Trophoblast cell (in vitro differentiated cells and primary cell): ENCODE data around the gene TGIF2.

Experiments
- DNase-seq, 2 donors: peaks; one replicate each; pipeline ENCODE4 v3.0.0-alpha.2; 2016
- H2AFZ ChIP-seq: 2 replicates; pipeline ENCODE4 v1.6.1; 2013; ENCODE audit warnings: low read length, moderate library complexity, mild to moderate bottlenecking; ENCODE audit not compliant: insufficient read depth, poor library complexity
- H2AK5ac ChIP-seq: 2 replicates; pipeline ENCODE4 v1.6.1; 2013; ENCODE audit warnings: mild to moderate bottlenecking, low read length
- H2BK120ac ChIP-seq: 2 replicates; pipeline ENCODE4 v1.6.1; 2013; ENCODE audit warnings: low read length, mild to moderate bottlenecking, moderate library complexity; ENCODE audit not compliant: insufficient read depth, poor library complexity
- H2BK12ac ChIP-seq: 2 replicates; pipeline ENCODE4 v1.6.1; 2013; ENCODE audit warnings: mild to moderate bottlenecking, low read length, moderate library complexity
- H2BK5ac ChIP-seq: 2 replicates; pipeline ENCODE4 v1.6.1; 2013; ENCODE audit warnings: low read length, low read depth, moderate library complexity, mild to moderate bottlenecking; ENCODE audit not compliant: poor library complexity
- H3K14ac ChIP-seq: 2 replicates; pipeline ENCODE4 v1.6.1; 2013; ENCODE audit warnings: mild to moderate bottlenecking, low read length
- H3K18ac ChIP-seq: 2 replicates; pipeline ENCODE4 v1.6.1; 2013; ENCODE audit warnings: mild to moderate bottlenecking, low read length
- H3K23ac ChIP-seq: 2 replicates; pipeline ENCODE4 v1.6.1; 2013; ENCODE audit warnings: low read length
- H3K27ac ChIP-seq: 2 replicates; pipeline ENCODE4 v1.5.1; 2013; ENCODE audit warnings: low read depth, mild to moderate bottlenecking, inconsistent platforms, low read length, moderate library complexity
- H3K27me3 ChIP-seq: 2 replicates; pipeline ENCODE4 v1.6.1; 2013; ENCODE audit warnings: inconsistent platforms, mild to moderate bottlenecking, low read length, moderate library complexity; ENCODE audit not compliant: insufficient read depth
- H3K36me3 ChIP-seq, 2 experiments: 1 replicate in 1 of 2; 2 replicates in 1 of 2; pipeline ENCODE4 v1.6.1; 2013; ENCODE audit warnings: low read length in 2 of 2, mild to moderate bottlenecking in 2 of 2, moderate library complexity in 1 of 2; ENCODE audit not compliant: insufficient read depth in 2 of 2, control insufficient read depth in 1 of 2
- H3K4ac ChIP-seq: 2 replicates; pipeline ENCODE4 v1.6.1; 2013; ENCODE audit warnings: low read depth, mild to moderate bottlenecking, low read length, moderate library complexity
- H3K4me1 ChIP-seq, 2 experiments: 1 replicate in 1 of 2; 2 replicates in 1 of 2; pipeline ENCODE4 v1.6.1; 2013; ENCODE audit warnings: low read length in 2 of 2, mild to moderate bottlenecking in 2 of 2, moderate library complexity in 1 of 2; ENCODE audit not compliant: insufficient read depth in 2 of 2, control insufficient read depth in 1 of 2
- H3K4me2 ChIP-seq: 2 replicates; pipeline ENCODE4 v1.6.1; 2013; ENCODE audit warnings: inconsistent platforms, mild to moderate bottlenecking, low read length, moderate library complexity
- H3K4me3 ChIP-seq: 2 replicates; pipeline ENCODE4 v1.5.1; 2013; ENCODE audit warnings: mild to moderate bottlenecking, low read depth, low read length, inconsistent platforms
- H3K79me1 ChIP-seq: one replicate; pipeline ENCODE4 v1.6.1; 2013; ENCODE audit warnings: low read length
- H3K79me2 ChIP-seq: 2 replicates; pipeline ENCODE4 v1.6.1; 2013; ENCODE audit warnings: low read length, mild to moderate bottlenecking; ENCODE audit not compliant: control insufficient read depth, insufficient read depth, poor library complexity
- H3K9ac ChIP-seq: 2 replicates; pipeline ENCODE4 v1.6.1; 2013; ENCODE audit warnings: mild to moderate bottlenecking, low read length
- H3K9me3 ChIP-seq: 2 replicates; pipeline ENCODE4 v1.6.1; 2013; ENCODE audit warnings: low read depth, mild to moderate bottlenecking, control low read depth, inconsistent platforms, low read length; ENCODE audit not compliant: insufficient read depth
- H4K12ac ChIP-seq: 2 replicates; pipeline ENCODE4 v1.6.1; 2013; ENCODE audit warnings: low read depth, mild to moderate bottlenecking, low read length, moderate library complexity
- H4K8ac ChIP-seq: 2 replicates; pipeline ENCODE4 v1.6.1; 2013; ENCODE audit warnings: low read depth, mild to moderate bottlenecking, low read length, moderate library complexity
- H4K91ac ChIP-seq: one replicate; pipeline ENCODE4 v1.6.1; 2013; ENCODE audit warnings: low read depth, mild to moderate bottlenecking, low read length, moderate library complexity
- WGBS: extraction: QIAGEN DNeasy Blood & Tissue Kit; methylation state at CpG from one replicate; pipeline ENCODE4 v1.1.7; 2013; ENCODE audit warnings: missing lambda C conversion rate; ENCODE audit not compliant: insufficient read length, insufficient coverage; ENCODE audit errors: extremely low coverage; 5-methylcytosine and 5-hydroxymethylcytosine counted together

The TGIF2 gene

DNA sequence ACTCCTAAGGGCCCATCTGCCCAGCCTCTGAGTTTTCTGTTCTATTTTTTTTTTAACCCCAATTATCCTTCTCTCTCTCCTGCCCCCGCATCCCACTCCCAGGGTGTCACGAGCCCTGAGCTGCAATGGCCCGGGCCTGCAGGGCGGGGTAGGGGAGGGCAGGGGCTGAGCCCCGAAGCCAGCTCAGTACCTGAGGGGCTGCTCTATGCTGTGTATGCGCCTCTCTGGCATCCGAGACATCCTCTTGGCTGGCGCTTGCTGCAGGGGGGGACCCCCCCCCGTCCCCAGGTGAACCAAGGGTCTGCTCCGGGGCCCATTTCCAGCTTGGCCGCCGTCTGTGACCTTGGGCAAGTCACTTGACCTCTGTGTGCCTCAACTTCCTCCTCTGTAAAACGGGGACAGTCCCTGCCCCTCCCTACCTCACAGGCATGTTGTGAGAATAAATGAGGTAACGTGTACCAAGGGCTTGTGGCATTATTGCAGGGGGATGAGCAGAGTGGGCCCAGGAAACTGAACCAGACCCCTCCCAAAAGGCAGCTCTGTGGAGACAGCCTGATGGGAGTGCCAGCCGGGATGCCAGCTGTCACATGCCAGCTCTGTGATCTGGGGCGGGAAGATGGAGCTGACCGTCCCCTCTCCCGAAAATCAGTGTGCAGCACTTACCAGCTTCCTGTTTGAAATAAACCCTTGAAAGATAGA, 45.1 kb upstream of the TGIF2 start:
- WGBS = no CpG with 5 or more reads among the region's 18 CpGs
- no peaks in the 10 kb centered on the region for H3K27me3 ChIP-seq
- no peak overlapping the region for H3K14ac ChIP-seq
- H3K36me3 ChIP-seq = peaks cover 54 to 61% of the 10 kb centered on the region in 2 experiments
- DNase-seq = no peak
- H4K12ac ChIP-seq = no peak overlapping the region
- no peak overlapping the region for H3K18ac ChIP-seq
- H3K23ac ChIP-seq = no peak overlapping the region
- H3K4ac ChIP-seq = no peak overlapping the region
- H2BK5ac ChIP-seq = no peak overlapping the region
- H3K4me2 ChIP-seq = no peak overlapping the region
- no peaks in the 10 kb centered on the region for H3K79me1 ChIP-seq
- H4K91ac ChIP-seq = no peak overlapping the region
- no peak overlapping the region for H3K27ac ChIP-seq
- no peak overlapping the region for H3K4me3 ChIP-seq
- no peak overlapping the region for H4K8ac ChIP-seq
- no peaks in the 10 kb centered on the region for H3K79me2 ChIP-seq
- no peak overlapping the region for H2AFZ ChIP-seq
- H2BK12ac ChIP-seq = no peak overlapping the region
- no peak overlapping the region for H3K9ac ChIP-seq
- H2AK5ac ChIP-seq = no peak overlapping the region
- no peak overlapping the region for H2BK120ac ChIP-seq
- H3K9me3 ChIP-seq = no peaks in the 10 kb centered on the region
- no peaks in the 10 kb centered on the region for H3K4me1 ChIP-seq

DNA sequence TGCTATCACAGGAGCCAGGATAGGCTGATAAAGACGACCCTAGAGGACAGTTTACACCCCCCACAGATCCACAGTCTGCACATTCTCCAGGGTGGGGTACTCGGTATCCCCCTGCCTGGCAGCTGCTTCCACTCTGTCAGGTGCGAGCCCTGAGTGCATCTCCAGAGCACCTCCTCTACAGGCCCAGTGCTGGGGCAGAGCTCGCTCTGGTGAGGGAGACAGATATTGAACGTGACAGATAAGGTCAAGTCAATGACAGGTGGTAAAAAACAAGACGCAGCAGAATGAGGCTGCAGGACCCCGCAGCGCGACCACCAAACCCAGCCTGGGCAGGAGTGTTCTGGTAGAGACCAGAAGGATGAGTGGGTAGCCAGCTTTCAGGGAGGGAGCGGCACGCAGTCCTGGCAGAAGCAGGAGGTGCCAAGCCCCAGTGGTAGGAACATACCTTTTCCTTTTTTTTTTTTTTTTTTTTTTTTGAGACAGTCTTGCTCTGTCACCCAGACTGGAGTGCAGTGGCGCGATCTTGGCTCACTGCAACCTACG, 44.5 kb upstream of the TGIF2 start:
- Histone ChIP-seq H3K4me1 (no peaks in the 10 kb centered on the region), H3K4me2 (no peak overlapping the region), H3K14ac (no peak overlapping the region), H4K8ac (no peak overlapping the region), H2BK5ac (no peak overlapping the region), H2AFZ (no peak overlapping the region), H3K9me3 (no peaks in the 10 kb centered on the region), H2BK120ac (no peak overlapping the region), H3K18ac (no peak overlapping the region), H3K27ac (no peak overlapping the region), H2BK12ac (no peak overlapping the region), H3K9ac (no peak overlapping the region), H3K36me3 (peaks cover 50 to 56% of the 10 kb centered on the region in 2 experiments), H2AK5ac (no peak overlapping the region), H3K79me1 (no peaks in the 10 kb centered on the region), H4K91ac (no peak overlapping the region), H3K79me2 (no peaks in the 10 kb centered on the region), H3K27me3 (no peaks in the 10 kb centered on the region), H3K4ac (no peak overlapping the region), H3K4me3 (no peak overlapping the region), H4K12ac (no peak overlapping the region), H3K23ac (no peak overlapping the region)
- DNase-seq = no peak
- no CpG with 5 or more reads among the region's 14 CpGs for WGBS

- no peaks in the 10 kb centered on the region for H3K4me1 ChIP-seq
- peaks cover 21 to 25% of the 10 kb centered on the region in 2 experiments for H3K36me3 ChIP-seq
- H2AFZ ChIP-seq = no peak overlapping the region
- H3K79me2 ChIP-seq = no peaks in the 10 kb centered on the region
- no peak overlapping the region for H3K4me2 ChIP-seq
- H4K8ac ChIP-seq = no peak overlapping the region
- H3K9ac ChIP-seq = no peak overlapping the region
- no peak overlapping the region for H2AK5ac ChIP-seq
- H3K27me3 ChIP-seq = no peaks in the 10 kb centered on the region
- no peak overlapping the region for H3K27ac ChIP-seq
- H3K18ac ChIP-seq = no peak overlapping the region
- WGBS = no CpG with 5 or more reads among the region's 10 CpGs
- H3K79me1 ChIP-seq = no peaks in the 10 kb centered on the region
- no peak overlapping the region for H4K12ac ChIP-seq
- H2BK12ac ChIP-seq = no peak overlapping the region
- H3K9me3 ChIP-seq = no peaks in the 10 kb centered on the region
- no peak for DNase-seq
- H2BK120ac ChIP-seq = no peak overlapping the region
- no peak overlapping the region for H3K4me3 ChIP-seq
- no peak overlapping the region for H2BK5ac ChIP-seq
- H3K4ac ChIP-seq = no peak overlapping the region
- H4K91ac ChIP-seq = no peak overlapping the region
- no peak overlapping the region for H3K23ac ChIP-seq
- H3K14ac ChIP-seq = no peak overlapping the region
These were observed 41.0 kb upstream of the TGIF2 start for GRCh38 chr20:36532388-36532787.

DNA sequence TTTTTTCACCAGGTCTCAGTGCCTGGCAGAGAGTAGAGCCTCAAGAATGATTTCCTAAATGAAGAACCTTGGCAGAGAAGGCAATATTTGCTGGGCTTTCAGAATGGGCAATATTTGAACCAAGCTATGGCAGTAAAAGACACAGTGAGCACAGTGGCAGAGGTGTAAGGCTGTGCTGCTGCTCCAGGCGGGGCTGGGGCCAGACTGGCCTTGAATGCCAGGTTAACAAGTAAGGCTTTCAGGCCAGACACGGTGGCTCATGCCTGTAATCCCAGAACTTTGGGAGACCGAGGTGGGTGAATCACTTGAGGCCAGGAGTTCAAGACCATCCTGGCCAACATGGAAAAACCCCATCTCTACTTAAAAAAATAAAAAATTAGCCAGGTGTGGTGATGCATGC, 40.6 kb upstream of the TGIF2 start:
- Histone ChIP-seq H2AFZ (no peak overlapping the region), H3K9me3 (no peaks in the 10 kb centered on the region), H3K4ac (no peak overlapping the region), H2BK5ac (no peak overlapping the region), H3K4me2 (no peak overlapping the region), H3K4me3 (no peak overlapping the region), H3K27ac (no peak overlapping the region), H3K27me3 (no peaks in the 10 kb centered on the region), H3K36me3 (peaks cover 17 to 21% of the 10 kb centered on the region in 2 experiments), H2AK5ac (no peak overlapping the region), H4K91ac (no peak overlapping the region), H3K23ac (no peak overlapping the region), H2BK12ac (no peak overlapping the region), H3K9ac (no peak overlapping the region), H2BK120ac (no peak overlapping the region), H3K79me2 (no peaks in the 10 kb centered on the region), H3K18ac (no peak overlapping the region), H4K8ac (no peak overlapping the region), H3K14ac (no peak overlapping the region), H3K79me1 (no peaks in the 10 kb centered on the region), H3K4me1 (no peaks in the 10 kb centered on the region), H4K12ac (no peak overlapping the region)
- WGBS = no CpG with 5 or more reads among the region's 3 CpGs
- DNase-seq = no peak
